ENCODE measurements around the gene EFS.

- TF ChIP-seq EZH2phosphoT487 (IDR thresholded peaks at IDR 0.05; ENCODE audit: borderline replicate concordance, low read length) (no peak), EZH2 (IDR thresholded peaks at IDR 0.05; ENCODE audit: low read length, unreplicated experiment) (no peak)
- TF ChIP-seq, protein P1, sequence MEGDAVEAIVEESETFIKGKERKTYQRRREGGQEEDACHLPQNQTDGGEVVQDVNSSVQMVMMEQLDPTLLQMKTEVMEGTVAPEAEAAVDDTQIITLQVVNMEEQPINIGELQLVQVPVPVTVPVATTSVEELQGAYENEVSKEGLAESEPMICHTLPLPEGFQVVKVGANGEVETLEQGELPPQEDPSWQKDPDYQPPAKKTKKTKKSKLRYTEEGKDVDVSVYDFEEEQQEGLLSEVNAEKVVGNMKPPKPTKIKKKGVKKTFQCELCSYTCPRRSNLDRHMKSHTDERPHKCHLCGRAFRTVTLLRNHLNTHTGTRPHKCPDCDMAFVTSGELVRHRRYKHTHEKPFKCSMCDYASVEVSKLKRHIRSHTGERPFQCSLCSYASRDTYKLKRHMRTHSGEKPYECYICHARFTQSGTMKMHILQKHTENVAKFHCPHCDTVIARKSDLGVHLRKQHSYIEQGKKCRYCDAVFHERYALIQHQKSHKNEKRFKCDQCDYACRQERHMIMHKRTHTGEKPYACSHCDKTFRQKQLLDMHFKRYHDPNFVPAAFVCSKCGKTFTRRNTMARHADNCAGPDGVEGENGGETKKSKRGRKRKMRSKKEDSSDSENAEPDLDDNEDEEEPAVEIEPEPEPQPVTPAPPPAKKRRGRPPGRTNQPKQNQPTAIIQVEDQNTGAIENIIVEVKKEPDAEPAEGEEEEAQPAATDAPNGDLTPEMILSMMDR (conservative IDR thresholded peaks at IDR 0.05; ENCODE audit: low read depth, low read length) = no peak
These were observed 56.1 kb downstream of the EFS start for GRCh38 chr14:23308721-23309445.
